Raji (cell line): ENCODE results near the gene ZNF148.

Experiments
- POLR2A ChIP-seq: IDR thresholded peaks from 2 replicates; pipeline ENCODE4 v1.6.1; 2011; ENCODE audit warnings: low read depth, low read length, control low read depth; ENCODE audit not compliant: insufficient read depth

The ZNF148 gene, protein sequence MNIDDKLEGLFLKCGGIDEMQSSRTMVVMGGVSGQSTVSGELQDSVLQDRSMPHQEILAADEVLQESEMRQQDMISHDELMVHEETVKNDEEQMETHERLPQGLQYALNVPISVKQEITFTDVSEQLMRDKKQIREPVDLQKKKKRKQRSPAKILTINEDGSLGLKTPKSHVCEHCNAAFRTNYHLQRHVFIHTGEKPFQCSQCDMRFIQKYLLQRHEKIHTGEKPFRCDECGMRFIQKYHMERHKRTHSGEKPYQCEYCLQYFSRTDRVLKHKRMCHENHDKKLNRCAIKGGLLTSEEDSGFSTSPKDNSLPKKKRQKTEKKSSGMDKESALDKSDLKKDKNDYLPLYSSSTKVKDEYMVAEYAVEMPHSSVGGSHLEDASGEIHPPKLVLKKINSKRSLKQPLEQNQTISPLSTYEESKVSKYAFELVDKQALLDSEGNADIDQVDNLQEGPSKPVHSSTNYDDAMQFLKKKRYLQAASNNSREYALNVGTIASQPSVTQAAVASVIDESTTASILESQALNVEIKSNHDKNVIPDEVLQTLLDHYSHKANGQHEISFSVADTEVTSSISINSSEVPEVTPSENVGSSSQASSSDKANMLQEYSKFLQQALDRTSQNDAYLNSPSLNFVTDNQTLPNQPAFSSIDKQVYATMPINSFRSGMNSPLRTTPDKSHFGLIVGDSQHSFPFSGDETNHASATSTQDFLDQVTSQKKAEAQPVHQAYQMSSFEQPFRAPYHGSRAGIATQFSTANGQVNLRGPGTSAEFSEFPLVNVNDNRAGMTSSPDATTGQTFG

DNA sequence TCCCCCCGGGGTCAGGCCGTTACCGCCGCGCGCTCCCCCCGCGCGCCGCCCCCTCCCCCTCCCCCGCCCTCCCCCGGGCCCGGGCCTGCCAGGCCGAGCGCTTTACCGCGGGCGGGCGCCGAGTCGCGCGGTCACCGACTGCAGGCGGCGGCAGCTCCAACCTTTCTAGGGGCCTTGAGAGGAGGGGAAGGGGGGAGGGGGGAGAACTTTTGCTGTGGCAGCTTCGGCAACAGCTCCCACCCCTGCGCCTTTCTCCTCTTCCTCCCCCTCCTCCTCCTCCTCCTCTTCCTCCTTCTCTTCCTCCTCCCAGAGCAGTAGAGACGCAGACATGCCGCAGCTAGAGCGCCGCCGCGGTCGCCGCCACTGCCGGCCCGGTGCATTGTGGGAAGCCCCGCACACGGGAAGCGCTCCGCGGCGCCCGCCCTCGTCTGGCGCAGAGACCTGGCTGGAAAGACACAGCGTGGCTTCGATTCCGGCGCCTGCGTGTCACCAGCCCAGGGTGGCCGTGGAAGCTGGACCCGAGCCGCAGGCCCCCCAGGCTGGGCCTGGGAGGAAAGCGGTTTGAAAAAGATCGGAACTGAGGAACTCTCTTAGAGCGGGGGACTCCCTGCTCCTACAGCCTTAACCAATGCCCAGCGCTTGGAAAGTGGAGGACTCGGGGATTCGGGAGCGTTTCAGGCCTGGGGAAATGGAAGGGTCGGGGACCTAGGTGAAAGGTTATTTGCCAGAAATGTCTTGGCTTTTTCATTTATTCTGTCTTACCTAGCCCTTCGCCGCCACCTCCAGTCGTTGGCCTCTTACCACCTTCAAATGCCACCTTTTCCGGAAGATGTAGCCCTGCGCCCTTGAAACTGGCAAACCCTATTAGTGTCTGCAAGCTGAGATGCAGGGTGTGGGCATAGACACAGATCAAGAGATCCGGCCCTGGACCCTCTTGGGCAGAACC is at the start of gene ZNF148:
TSS of gene ZNF148 (minus strand) at position 330 of the 946 bp plus-strand sequence. CDS start 61,685 bp downstream, outside the sequence.
- TF ChIP-seq POLR2A, result peak; percentile 94

DNA sequence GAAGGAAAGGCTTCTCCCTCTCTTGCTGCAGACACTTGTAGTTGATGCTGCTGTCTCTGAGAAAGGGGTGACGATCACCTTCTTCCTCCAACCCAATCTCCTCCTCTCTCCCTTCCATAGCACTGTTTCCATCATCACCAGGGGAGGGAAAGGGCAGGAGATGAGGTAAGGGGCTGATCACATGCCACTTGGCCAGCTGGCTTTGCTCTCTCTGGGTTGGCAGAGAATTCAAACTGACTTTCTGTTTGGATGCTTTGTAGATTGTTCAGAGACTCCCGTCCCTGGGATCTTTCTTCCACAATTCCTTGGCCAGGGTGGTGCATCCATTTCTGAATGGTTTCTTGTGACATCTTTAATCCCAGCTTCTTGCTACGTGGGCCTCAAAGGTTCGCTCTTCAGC is 43.2 kb upstream of the ZNF148 start:
- TF ChIP-seq POLR2A, result no peak

DNA sequence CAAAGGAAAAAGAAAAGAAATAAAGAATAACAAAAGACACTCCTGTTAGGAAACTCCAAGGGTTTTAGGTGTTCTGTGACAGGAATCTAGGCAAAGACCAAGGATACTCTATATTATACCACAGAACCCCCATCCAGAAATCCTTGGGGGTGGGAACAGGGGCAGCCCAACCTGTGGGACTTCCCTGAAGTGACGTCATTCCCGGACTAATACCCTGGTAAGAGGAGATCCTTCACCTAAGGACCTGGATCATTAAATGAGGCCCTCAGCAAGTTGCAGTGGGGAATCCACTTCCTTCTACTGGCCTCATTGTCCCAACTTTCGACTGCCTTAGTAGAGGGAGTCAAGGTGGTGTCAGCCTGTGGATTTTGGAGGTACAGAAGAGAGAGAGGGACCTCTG is 41.1 kb upstream of the ZNF148 start:
- no peak for TF ChIP-seq POLR2A

GRCh38 chr3:125414669-125415068 is 39.5 kb upstream of the ZNF148 start:
- no peak for TF ChIP-seq POLR2A

DNA sequence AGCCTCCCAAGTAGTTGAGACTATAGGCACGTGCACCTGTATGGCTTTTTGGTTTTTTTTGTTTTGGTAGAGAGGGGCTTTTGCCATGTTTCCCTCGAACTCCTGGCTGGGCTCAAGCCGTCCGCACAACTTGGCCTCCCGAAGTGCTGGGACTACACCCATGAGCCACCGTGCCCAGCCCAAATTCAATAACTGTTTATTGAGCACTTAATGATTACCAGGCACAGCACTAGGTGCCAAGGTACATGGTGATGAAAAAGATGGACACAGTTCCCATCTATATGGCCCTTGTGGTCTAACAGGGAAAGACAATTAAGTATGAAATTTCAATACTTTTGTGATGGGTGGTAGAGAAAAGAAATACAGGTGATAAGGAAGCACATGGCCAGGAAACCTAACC is 35.8 kb upstream of the ZNF148 start:
- no peak for TF ChIP-seq POLR2A

GRCh38 chr3:125406070-125406469 is 30.9 kb upstream of the ZNF148 start:
- no peak for TF ChIP-seq POLR2A

GRCh38 chr3:125403789-125404188 is 28.7 kb upstream of the ZNF148 start:
- no peak for TF ChIP-seq POLR2A

DNA sequence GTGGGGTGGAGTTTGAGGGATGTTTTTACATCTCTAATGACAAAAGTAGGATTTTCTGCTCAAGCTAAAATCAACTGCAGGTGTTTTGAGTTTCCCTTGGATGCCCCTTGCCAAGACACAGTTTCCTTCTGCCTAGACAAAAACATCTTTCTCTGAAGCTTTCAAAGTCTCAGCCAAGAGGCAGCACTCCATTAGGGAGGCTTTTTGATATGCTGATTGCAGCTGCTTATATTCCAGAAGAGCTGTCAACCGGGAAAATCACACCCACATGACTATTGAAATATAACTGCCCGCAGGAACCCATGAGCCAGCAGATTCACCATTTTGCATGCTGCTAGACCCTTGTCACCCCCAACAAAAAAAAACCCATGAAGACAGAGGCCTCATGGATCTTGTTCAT is 27.5 kb upstream of the ZNF148 start:
- no peak for TF ChIP-seq POLR2A

DNA sequence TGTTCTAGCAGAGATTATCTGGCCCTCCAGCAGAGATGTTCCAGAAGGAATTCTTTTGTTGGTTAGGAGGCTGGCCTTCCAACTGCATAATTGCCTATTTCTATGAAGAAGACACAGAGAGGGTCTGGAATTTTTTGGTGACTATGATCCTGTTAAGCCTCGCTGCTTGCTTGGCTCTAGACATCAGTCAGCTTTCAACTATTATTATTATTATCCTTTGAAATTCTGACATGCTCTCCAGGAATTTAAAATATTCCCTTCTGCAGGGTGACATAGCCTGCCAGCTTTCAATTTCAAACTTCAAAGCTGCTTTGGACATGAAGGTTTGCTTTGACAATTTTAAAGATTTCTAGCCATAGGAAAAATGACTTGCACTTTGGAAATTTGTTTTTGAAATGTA is 26.3 kb upstream of the ZNF148 start:
- TF ChIP-seq POLR2A, result no peak

DNA sequence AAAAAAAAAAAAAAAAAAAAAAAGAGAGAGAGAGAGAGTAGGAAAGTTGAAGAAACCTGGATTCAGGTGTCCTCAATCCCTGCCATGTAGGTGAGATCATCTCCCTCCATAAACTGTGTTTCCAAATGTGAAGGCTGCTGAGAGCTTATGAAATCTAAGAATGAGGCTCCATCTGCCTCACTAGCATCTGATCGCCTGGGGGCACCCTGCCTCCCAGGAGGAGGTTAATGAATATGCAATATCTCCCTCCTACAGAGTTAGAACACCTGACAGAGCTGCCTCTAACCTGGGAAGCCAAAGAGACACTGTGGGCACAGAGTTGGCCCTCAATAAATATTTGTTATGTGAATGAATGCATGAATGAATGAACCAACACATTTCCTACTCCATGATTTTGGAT is 23.8 kb upstream of the ZNF148 start:
- no peak for TF ChIP-seq POLR2A

DNA sequence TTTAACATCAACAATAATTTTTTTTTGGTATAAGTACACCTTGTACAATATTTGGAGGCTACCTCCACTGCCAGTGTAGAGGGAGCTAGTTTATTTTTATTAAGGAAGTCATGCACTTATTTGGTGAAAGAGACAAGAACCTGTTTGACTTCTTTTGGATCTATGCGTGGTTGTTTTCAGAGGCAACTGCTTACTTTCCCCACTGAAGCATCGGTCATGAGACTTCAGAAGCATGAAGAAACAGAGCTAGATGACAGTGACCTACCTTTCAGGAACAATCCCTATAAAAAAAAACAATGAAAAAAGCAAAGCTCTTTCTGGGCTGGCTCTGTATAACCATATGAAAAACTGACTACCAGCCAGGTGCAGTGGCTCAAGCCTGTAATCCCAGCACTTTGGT is 20.0 kb upstream of the ZNF148 start:
- no peak for TF ChIP-seq POLR2A

DNA sequence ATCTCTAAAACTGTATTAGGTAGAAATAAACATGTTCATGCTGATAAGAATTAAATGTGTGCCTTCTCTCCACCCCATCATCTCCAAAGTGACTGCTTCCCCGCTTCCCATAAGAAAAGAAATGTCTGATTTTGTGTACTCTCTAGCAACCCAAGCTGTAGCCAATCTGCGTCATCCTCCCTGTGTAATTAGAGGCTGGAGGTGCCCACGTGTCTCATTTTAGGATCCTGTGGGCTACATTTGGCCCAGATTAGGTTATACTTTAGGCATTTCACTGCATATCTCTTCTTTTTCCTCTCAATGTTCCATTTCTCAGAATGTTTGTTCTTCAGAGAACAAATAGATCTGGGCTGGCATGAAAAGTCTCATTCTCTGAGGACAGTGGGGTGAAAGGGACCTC is 19.3 kb upstream of the ZNF148 start:
- no peak for TF ChIP-seq POLR2A

- TF ChIP-seq POLR2A, result no peak
Measured at GRCh38 chr3:125389282-125389681, 14.2 kb upstream of the ZNF148 start.

DNA sequence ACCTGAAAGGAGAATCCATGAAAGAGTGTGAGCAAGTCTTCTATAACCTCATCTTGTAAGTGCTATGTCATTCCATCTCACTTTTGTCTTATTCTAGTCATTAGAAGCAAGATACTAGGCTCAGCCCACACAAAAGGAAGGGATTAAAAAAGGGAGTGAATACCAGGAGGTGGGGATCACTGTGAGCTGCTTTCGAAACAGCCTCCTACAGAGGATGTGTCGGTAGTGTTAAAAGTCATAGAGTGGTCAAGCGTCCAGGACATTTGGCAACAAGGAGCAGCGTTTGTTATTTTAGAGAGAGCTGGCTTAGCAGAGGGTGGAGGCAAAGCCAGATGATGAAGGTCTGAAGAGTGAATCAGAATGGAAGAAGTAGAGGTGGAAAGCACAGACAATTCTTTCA is 11.7 kb upstream of the ZNF148 start:
- no peak for TF ChIP-seq POLR2A

DNA sequence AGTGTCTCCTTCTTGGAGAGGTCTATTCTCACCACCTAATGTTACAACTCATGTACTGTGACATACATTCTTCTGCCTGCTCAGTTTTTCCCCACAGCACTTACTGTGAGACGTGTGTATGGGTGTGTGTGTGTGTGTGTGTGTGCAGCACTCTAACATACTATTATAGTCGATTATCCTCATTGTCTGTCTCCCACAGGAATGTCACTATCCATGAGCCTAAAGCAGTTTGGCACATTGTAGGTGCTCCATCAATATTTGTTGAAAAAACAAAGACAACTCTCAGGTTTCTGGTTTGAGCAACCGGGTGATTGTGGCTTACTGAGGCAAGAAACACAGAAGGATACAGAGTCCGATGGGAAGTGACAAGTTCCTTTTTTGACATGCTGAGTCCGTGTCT is 8.6 kb upstream of the ZNF148 start:
- TF ChIP-seq POLR2A, result no peak
